K562 treated with DMSO at 1 percent for 12 hours (cell line): ENCODE data around the gene C12orf54. TPM values are rescaled to one million over a fixed set of nuclear protein-coding genes. Genes with fewer than 3 reads are reported as not detected.

Source experiments
- total RNA-seq: library from RNA; unstranded; fragments of 300-600 nt; gene quantifications from 2 replicates; pipeline ENCODE4 v1.2.3, GENCODE V29; 2022; ENCODE audit not compliant: insufficient read depth

The C12orf54 gene
- not detected in 2 replicates for total RNA-seq

GRCh38 chr12:48482198-48482597 lies at the start of gene C12orf54:
TSS of gene C12orf54 (plus strand) at chr12:48482498. CDS start at chr12:48483297, 799 bp downstream.

GRCh38 chr12:48472259-48472658 lies 10.0 kb upstream of the C12orf54 start, which contains the start of gene ANP32D:
TSS of gene ANP32D (plus strand) at chr12:48472559. CDS start at chr12:48472665, 106 bp downstream.

GRCh38 chr12:48525332-48525731 lies 43.0 kb downstream of the C12orf54 start, which contains the start of gene OR8S1:
TSS of gene OR8S1 (plus strand) at chr12:48525632. CDS start at chr12:48525632, 0 bp downstream.

Other genes with a start within 250 kb of the C12orf54 start
- gene ZNF641, start 131.6 kb upstream of the C12orf54 start, total RNA-seq: 4.9 and 25.9 TPM in 2 replicates
- gene ANP32D, start 9.9 kb upstream of the C12orf54 start, total RNA-seq: not detected in 2 replicates
- not detected in 2 replicates for gene OR8S1, start 43.1 kb downstream of the C12orf54 start, total RNA-seq
- not detected in 2 replicates for gene LALBA, start 87.5 kb downstream of the C12orf54 start, total RNA-seq
- 33.0 and 37.6 TPM in 2 replicates for gene KANSL2, start 199.7 kb downstream of the C12orf54 start, total RNA-seq
- gene CCNT1, start 234.2 kb downstream of the C12orf54 start, total RNA-seq: 3.8 and 21.7 TPM in 2 replicates